Keratinocyte (primary cell): ENCODE data around the gene TRIM8. TPM values are rescaled to one million over a fixed set of nuclear protein-coding genes. Genes with fewer than 3 reads are reported as not detected.
A peak's percentile ranks its signal among the peaks of the same experiment; 100 is the strongest.

Source experiments
- DNase-seq: peaks from one replicate; pipeline ENCODE4 v3.0.0-alpha.2; 2011; ENCODE audit warnings: low read depth, missing footprints, low spot score
- FAIRE-seq: peaks from 2 replicates; lab custom pipeline; 2011; peaks lifted over from hg19 to GRCh38; lab: Jason Lieb, UNC
- H2AFZ ChIP-seq: 2 replicates; pipeline ENCODE4 v1.6.0; 2012; ENCODE audit warnings: low read length, control low read depth, inconsistent platforms; ENCODE audit not compliant: control insufficient read depth
- H3K27ac ChIP-seq: 2 replicates; pipeline ENCODE4 v1.5.1; 2011; ENCODE audit warnings: low read length; ENCODE audit not compliant: control insufficient read depth, insufficient read depth
- H3K27me3 ChIP-seq: 3 replicates; pipeline ENCODE4 v1.6.0; 2011; ENCODE audit warnings: low read length; ENCODE audit not compliant: control insufficient read depth, insufficient read depth; ENCODE audit errors: extremely low read depth
- H3K36me3 ChIP-seq, 2 experiments: 2 replicates in 1 of 2; 3 replicates in 1 of 2; pipeline ENCODE4 v1.5.1; 2011; ENCODE audit warnings: low read length in 2 of 2, mild to moderate bottlenecking in 1 of 2; ENCODE audit not compliant: control insufficient read depth in 2 of 2, insufficient read depth in 2 of 2; ENCODE audit errors: extremely low read depth in 1 of 2
- H3K4me1 ChIP-seq: 3 replicates; pipeline ENCODE4 v1.5.1; 2011; ENCODE audit warnings: low read length; ENCODE audit not compliant: control insufficient read depth, insufficient read depth; ENCODE audit errors: extremely low read depth
- H3K4me2 ChIP-seq: 3 replicates; pipeline ENCODE4 v1.6.0; 2011; ENCODE audit warnings: low read depth, low read length; ENCODE audit not compliant: control insufficient read depth, insufficient read depth; ENCODE audit errors: extremely low read depth
- H3K4me3 ChIP-seq, 3 experiments: fragments of 200-600 bp in 1 of 3; sonication (generic) in 1 of 3; 2 replicates in 2 of 3; 3 replicates in 1 of 3; pipeline ENCODE4 v1.5.1; 2011 to 2016; ENCODE audit warnings: low read length in 3 of 3, mild to moderate bottlenecking in 3 of 3, control low read depth in 2 of 3, inconsistent platforms in 1 of 3, low read depth in 1 of 3, mixed read lengths in 1 of 3, mixed run types in 1 of 3, moderate library complexity in 1 of 3; ENCODE audit not compliant: control insufficient read depth in 2 of 3, insufficient read depth in 2 of 3; ENCODE audit errors: extremely low read depth in 1 of 3
- H3K79me2 ChIP-seq: 2 replicates; pipeline ENCODE4 v1.6.0; 2012; ENCODE audit warnings: low read length; ENCODE audit not compliant: control insufficient read depth, insufficient read depth
- H3K9ac ChIP-seq: 3 replicates; pipeline ENCODE4 v1.6.0; 2011; ENCODE audit warnings: low read length; ENCODE audit not compliant: control insufficient read depth, insufficient read depth; ENCODE audit errors: extremely low read depth
- H3K9me1 ChIP-seq: 3 replicates; pipeline ENCODE4 v1.6.0; 2011; ENCODE audit warnings: low read length; ENCODE audit not compliant: control insufficient read depth, insufficient read depth; ENCODE audit errors: extremely low read depth
- H3K9me3 ChIP-seq: 2 replicates; pipeline ENCODE4 v1.5.1; 2012; ENCODE audit warnings: low read depth, low read length; ENCODE audit not compliant: control insufficient read depth
- H4K20me1 ChIP-seq: 3 replicates; pipeline ENCODE4 v1.6.0; 2011; ENCODE audit warnings: low read length; ENCODE audit not compliant: control insufficient read depth, insufficient read depth; ENCODE audit errors: extremely low read depth
- EZH2 ChIP-seq: IDR thresholded peaks from one replicate; pipeline ENCODE4 v1.6.1; 2012; ENCODE audit warnings: inconsistent platforms, mild to moderate bottlenecking, low read length, moderate library complexity
- dilution Hi-C: fragments of 300-500 bp; cut with MboI; formaldehyde crosslinking; loops from one replicate; pipeline ENCODE4 v1.7.0; 2020; ENCODE audit warnings: low sequenced_read_pairs; ENCODE audit not compliant: extremely low pct_ligation_motif_present
- polyA minus RNA-seq, 3 experiments: library from RNA; depleted of rRNA, polyadenylated mRNA; stranded (reverse); fragments of >200 nt; gene quantifications; 1 replicate in 1 of 3; 2 replicates in 1 of 3; 3 replicates in 1 of 3; pipeline ENCODE4 v1.2.3, GENCODE V29; 2011
- polyA plus RNA-seq, 5 experiments: library from polyadenylated mRNA; depleted of rRNA in 3 of 5; stranded (reverse) in 3 of 5; stranded (forward) in 1 of 5; unstranded in 1 of 5; fragments of >200 nt; gene quantifications; 1 replicate in 1 of 5; 2 replicates in 3 of 5; 3 replicates in 1 of 5; pipeline versions ENCODE4 v1.2.1 to v1.2.3, GENCODE V29; 2011 to 2012; ENCODE audit warnings: missing spikeins in 2 of 5, low read depth in 1 of 5, low replicate concordance in 1 of 5
- TF ChIP-seq, protein P1 (sequence below), 3 experiments: IDR thresholded peaks in 1 of 3; conservative IDR thresholded peaks in 1 of 3; optimal IDR thresholded peaks in 1 of 3; 2 replicates in 2 of 3; 3 replicates in 1 of 3; pipeline versions ENCODE3 to v1.5.1; 2011; ENCODE audit warnings: low read length in 3 of 3, mild to moderate bottlenecking in 3 of 3, moderate library complexity in 2 of 3, control low read depth in 1 of 3, inconsistent platforms in 1 of 3; ENCODE audit not compliant: insufficient read depth in 2 of 3; ENCODE audit errors: extremely low read depth in 1 of 3

Gene TRIM8
- polyA plus RNA-seq (16.9 to 45.1 TPM (median 24.8 TPM) in 3 replicates), polyA minus RNA-seq (15.2 to 53.0 TPM (median 16.7 TPM) in 3 replicates)
- 38.5 TPM for polyA plus RNA-seq (2011; ENCODE audit: low read depth)
- 23.0 and 34.3 TPM in 2 replicates for polyA plus RNA-seq (2011; cell fraction: cytosol; rRNA removed)
- 30.9 and 34.4 TPM in 2 replicates for polyA plus RNA-seq (2011; cell fraction: nucleus; rRNA removed)
- 39.4 and 51.3 TPM in 2 replicates for polyA plus RNA-seq (2012; ENCODE audit: low replicate concordance)
- 36.4 TPM for polyA minus RNA-seq (2011; cell fraction: cytosol; rRNA and poly(A)+ RNA removed)
- polyA minus RNA-seq (2011; cell fraction: nucleus; rRNA and poly(A)+ RNA removed) = 22.9 and 24.1 TPM in 2 replicates

DNA sequence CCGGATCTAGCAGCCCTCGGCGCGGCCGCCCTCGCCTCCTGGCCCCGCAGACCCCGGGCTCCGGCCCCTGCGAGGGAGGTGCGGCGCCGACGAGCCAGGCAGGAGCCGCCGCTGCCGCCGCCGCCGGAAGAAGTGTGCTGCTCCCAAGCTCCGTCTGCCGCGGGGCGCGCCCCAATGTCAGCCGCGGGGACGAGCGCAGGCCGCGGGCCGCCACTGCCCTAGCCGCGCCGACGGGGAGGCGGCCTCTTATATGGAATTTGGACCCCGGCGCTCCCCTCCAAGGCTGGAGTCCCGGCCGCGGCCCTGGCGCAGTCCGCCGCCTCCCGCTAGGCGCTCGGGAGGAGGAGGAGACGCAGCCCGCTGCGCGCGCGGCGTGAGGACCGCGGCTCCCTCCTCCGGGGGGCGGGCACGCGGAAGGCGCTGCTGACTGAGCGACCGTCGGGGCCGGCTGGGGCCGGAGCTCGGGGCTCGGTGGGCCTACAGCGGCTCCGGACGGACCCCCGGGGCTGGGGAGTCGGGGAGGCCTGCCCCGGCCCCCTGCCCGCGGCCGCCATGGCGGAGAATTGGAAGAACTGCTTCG is at the start of gene TRIM8:
TRIM8 (plus strand) TSS at position 414 of the 580 bp plus-strand sequence; CDS start at position 553, 139 bp downstream.
- dilution Hi-C loops = no loop called here
- Histone ChIP-seq H3K4me2 (peak within 1 kb of the TSS; percentile 95), H3K9ac (peak within 1 kb of the TSS; percentile 90), H3K27ac (peak within 1 kb of the TSS; percentile 91), H2AFZ (peak within 1 kb of the TSS; percentile 65), H4K20me1 (peaks cover 13% of the 10 kb centered on the region), H3K4me3 (peak within 1 kb of the TSS; percentile 70 to 93 (median 86)), H3K4me1 (peaks cover 38% of the 10 kb centered on the region), H3K9me1 (peaks cover 2% of the 10 kb centered on the region), H3K79me2 (peaks cover 46% of the 10 kb centered on the region), H3K27me3 (no peaks in the 10 kb centered on the region), H3K9me3 (no peaks in the 10 kb centered on the region), H3K36me3 (peaks cover 0 to 2% of the 10 kb centered on the region in 2 experiments)
- FAIRE-seq (no peak), DNase-seq (no peak)
- TF ChIP-seq, protein P1, sequence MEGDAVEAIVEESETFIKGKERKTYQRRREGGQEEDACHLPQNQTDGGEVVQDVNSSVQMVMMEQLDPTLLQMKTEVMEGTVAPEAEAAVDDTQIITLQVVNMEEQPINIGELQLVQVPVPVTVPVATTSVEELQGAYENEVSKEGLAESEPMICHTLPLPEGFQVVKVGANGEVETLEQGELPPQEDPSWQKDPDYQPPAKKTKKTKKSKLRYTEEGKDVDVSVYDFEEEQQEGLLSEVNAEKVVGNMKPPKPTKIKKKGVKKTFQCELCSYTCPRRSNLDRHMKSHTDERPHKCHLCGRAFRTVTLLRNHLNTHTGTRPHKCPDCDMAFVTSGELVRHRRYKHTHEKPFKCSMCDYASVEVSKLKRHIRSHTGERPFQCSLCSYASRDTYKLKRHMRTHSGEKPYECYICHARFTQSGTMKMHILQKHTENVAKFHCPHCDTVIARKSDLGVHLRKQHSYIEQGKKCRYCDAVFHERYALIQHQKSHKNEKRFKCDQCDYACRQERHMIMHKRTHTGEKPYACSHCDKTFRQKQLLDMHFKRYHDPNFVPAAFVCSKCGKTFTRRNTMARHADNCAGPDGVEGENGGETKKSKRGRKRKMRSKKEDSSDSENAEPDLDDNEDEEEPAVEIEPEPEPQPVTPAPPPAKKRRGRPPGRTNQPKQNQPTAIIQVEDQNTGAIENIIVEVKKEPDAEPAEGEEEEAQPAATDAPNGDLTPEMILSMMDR (optimal IDR thresholded peaks at IDR 0.05 in 1 of 3, IDR thresholded peaks at IDR 0.05 in 1 of 3, conservative IDR thresholded peaks at IDR 0.05 in 1 of 3; ENCODE audit: extremely low read depth in 1 of 3, insufficient read depth in 2 of 3, low read length in 3 of 3) = no peak
- no peak for TF ChIP-seq EZH2

- no peak overlapping the region for H3K4me3 ChIP-seq
- H3K9ac ChIP-seq = no peak overlapping the region
- no peaks in the 10 kb centered on the region for H3K79me2 ChIP-seq
- H3K9me3 ChIP-seq = no peaks in the 10 kb centered on the region
- DNase-seq (no peak), FAIRE-seq (no peak)
- H2AFZ ChIP-seq = no peak overlapping the region
- H4K20me1 ChIP-seq = no peaks in the 10 kb centered on the region
- no peak overlapping the region for H3K4me2 ChIP-seq
- H3K36me3 ChIP-seq = peaks cover 10 to 11% of the 10 kb centered on the region in 2 experiments
- no peaks in the 10 kb centered on the region for H3K9me1 ChIP-seq
- no peaks in the 10 kb centered on the region for H3K27me3 ChIP-seq
- H3K4me1 ChIP-seq = no peaks in the 10 kb centered on the region
- TF ChIP-seq EZH2 = no peak
- TF ChIP-seq, protein P1 (optimal IDR thresholded peaks at IDR 0.05 in 1 of 3, IDR thresholded peaks at IDR 0.05 in 1 of 3, conservative IDR thresholded peaks at IDR 0.05 in 1 of 3; ENCODE audit: extremely low read depth in 1 of 3, insufficient read depth in 2 of 3, low read length in 3 of 3) = no peak
- dilution Hi-C loops = no loop called here
- H3K27ac ChIP-seq = no peak overlapping the region
Measured at GRCh38 chr10:102595293-102595692, 49.0 kb upstream of the TRIM8 start.
